ENCODE results near the gene COQ2. TPM values are rescaled to one million over a fixed set of nuclear protein-coding genes. Genes with fewer than 3 reads are reported as not detected.
A peak's percentile ranks its signal among the peaks of the same experiment; 100 is the strongest.
"Not testable (repeated sequence)": the region's sequence is repeated elsewhere in the genome, so short reads cannot be mapped to it uniquely, and the experiment has no call there.

COQ2 gene
- total RNA-seq, 6 experiments from 2014 or later, result 15.4 to 23.2 (median 20.6) TPM

DNA sequence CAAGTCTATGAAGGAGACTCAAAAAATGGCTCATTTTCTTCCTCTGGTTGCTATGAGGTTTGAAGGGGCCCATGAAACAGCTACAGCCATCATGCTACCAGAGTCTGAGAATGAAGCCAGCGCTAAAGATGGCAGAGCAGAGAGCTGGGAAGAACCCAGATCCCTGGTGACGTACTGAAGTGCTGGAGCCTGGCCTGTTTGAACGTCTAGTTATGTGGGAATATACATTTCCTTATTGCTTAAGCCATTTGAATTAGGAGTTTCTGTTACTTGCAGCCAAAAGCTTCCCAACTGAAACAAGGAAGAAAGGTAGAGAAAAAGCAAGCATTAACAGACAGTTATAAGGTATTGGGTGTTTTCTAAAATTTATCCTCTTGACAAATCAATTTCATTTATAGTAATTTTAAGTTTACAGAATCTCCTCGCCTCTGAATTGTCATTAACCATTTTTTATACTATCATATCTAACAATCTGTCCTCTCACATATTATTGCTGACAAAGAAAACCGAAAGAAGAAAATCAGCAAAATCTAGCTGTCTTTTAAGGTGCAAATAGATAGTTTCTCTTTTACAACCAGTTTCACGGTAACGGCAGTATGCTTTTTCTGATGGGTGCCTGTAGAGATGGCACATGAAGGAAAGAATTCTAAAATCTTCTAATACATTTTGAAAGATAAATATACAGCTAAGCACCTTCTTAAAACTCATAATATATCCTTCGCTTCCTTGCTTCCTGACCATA lies 8.9 kb upstream of the COQ2 start:
- Mint-ChIP-seq H3K27ac (no peak overlapping the region), H3K9me3 (no peaks in the 10 kb centered on the region; the same call in 1 of the 2 replicates), H3K4me3 (peak overlapping the region; percentile 40; the same call in 1 of the 2 replicates), H3K27me3 (ENCODE audit: insufficient read depth) (peaks cover 10% of the 10 kb centered on the region), H3K4me1 (ENCODE audit: low read depth) (peaks cover 9% of the 10 kb centered on the region; the same call in 1 of the 2 replicates), H3K36me3 (ENCODE audit: low read depth) (no peaks in the 10 kb centered on the region)
- TF ChIP-seq, protein P1, sequence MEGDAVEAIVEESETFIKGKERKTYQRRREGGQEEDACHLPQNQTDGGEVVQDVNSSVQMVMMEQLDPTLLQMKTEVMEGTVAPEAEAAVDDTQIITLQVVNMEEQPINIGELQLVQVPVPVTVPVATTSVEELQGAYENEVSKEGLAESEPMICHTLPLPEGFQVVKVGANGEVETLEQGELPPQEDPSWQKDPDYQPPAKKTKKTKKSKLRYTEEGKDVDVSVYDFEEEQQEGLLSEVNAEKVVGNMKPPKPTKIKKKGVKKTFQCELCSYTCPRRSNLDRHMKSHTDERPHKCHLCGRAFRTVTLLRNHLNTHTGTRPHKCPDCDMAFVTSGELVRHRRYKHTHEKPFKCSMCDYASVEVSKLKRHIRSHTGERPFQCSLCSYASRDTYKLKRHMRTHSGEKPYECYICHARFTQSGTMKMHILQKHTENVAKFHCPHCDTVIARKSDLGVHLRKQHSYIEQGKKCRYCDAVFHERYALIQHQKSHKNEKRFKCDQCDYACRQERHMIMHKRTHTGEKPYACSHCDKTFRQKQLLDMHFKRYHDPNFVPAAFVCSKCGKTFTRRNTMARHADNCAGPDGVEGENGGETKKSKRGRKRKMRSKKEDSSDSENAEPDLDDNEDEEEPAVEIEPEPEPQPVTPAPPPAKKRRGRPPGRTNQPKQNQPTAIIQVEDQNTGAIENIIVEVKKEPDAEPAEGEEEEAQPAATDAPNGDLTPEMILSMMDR (IDR thresholded peaks at IDR 0.05), result no peak
- no peak for DNase-seq

DNA sequence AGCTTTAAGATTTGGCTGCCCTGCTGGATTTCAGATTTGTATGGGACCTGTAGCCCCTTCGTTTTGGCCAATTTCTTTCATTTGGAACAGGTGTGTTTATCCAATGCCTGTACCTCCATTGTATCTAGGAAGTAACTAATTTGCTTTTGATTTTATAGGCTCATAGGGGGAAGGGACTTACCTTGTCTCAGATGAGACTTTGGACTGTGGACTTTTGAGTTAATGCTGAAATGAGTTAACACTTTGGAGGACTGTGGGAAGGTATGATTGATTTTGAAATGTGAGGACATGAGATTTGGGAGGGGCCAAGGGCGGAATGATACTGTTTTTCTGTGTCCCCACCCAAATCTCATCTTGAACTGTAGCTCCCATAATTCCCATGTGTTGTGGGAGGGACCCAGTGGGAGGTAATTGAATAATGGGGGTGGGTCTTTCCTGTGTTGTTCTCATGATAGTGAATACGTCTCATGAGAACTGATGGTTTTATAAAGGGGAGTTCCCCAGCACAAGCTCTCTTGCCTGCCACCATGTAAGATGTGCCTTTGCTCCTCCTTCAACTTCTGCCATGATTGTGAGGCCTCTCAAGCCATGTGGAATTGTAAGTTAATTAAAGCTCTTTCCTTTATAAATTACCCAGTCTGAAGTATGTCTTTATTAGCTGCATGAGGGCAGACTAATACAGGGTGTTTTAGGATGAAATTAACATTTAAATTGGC lies 5.6 kb upstream of the COQ2 start:
- not testable (repeated sequence) for DNase-seq; H3K4me3 Mint-ChIP-seq; H3K27ac Mint-ChIP-seq; H3K36me3 Mint-ChIP-seq (ENCODE audit: low read depth); H3K9me3 Mint-ChIP-seq
- Mint-ChIP-seq H3K27me3 (ENCODE audit: insufficient read depth) (peaks cover 10% of the 10 kb centered on the region), H3K4me1 (ENCODE audit: low read depth) (peaks cover 20% of the 10 kb centered on the region)

DNA sequence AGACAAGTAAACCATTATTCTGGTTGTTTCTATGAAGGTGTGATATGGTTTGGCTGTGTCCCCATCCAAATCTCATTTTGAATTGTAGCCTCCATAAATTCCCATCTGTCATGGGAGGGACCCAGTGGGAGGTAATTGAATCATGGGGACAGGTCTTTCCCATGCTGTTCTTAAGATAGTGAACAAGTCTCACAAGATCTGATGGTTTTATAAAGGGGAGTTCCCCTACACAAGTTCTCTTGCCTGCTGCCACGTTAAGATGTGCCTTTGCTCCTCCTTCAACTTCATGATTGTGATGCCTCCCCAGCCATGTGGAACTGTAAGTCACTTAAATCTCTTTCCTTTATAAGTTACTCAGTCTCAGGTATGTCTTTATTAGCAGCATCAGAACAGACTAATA lies 3.8 kb upstream of the COQ2 start:
- H3K36me3 Mint-ChIP-seq (ENCODE audit: low read depth), result not testable (repeated sequence)
- peaks cover 29% of the 10 kb centered on the region for H3K4me1 Mint-ChIP-seq (ENCODE audit: low read depth)

DNA sequence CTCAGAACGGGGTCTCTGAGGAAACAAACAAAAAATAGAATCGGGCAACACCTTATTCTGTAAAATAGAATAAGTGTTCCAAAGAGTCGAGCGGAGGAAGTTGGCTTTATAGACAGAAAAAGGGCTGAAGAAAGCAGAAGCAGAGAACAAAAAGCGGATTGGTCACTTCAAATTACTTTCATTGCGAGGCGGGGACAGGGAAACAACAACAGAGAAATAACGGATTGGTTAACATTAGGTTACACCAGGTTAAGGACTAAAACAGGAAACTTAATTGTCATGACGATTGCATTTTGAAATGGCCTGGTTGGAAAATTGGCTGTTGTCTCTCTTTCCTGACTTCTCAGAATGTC lies 433 bp upstream of the COQ2 start:
- peak overlapping the region; percentile 95 for H3K4me3 Mint-ChIP-seq
- no peaks in the 10 kb centered on the region for H3K9me3 Mint-ChIP-seq
- TF ChIP-seq, protein P1 (IDR thresholded peaks at IDR 0.05), result no peak
- peak overlapping the region; percentile 98 for H3K27ac Mint-ChIP-seq
- H3K27me3 Mint-ChIP-seq (ENCODE audit: insufficient read depth), result peaks cover 2% of the 10 kb centered on the region
- peaks cover 55% of the 10 kb centered on the region for H3K4me1 Mint-ChIP-seq (ENCODE audit: low read depth)
- no peaks in the 10 kb centered on the region for H3K36me3 Mint-ChIP-seq (ENCODE audit: low read depth)
- DNase-seq, result peak; percentile 62

More for the DNA sequence above, 3.8 kb upstream of the COQ2 start:
- not testable (repeated sequence) for H3K4me3 Mint-ChIP-seq, DNase-seq, H3K27ac Mint-ChIP-seq, H3K9me3 Mint-ChIP-seq
- H3K27me3 Mint-ChIP-seq (ENCODE audit: insufficient read depth), result peaks cover 10% of the 10 kb centered on the region

DNA sequence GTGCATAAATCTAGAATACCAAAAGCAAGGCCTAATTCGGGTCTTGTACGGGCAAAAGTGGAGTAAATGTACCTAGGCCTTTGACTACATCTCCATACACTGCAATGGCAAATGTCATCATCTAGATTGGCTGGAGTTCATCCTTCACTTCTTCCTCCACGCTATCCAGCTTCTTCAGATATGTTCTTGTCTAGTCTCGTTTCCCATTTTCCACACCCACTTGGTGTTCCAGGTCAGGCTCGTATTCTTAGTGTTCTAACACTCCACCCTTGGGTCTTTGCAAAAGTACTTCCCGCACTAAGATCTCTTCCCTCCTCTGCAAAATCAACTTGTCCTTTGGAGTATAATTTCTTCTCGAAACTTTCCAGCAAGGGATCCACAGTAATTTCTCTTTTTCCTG lies 1.4 kb downstream of the COQ2 start:
- no peak for DNase-seq
- H3K4me3 Mint-ChIP-seq, result peak overlapping the region; percentile 90
- TF ChIP-seq, protein P1 (IDR thresholded peaks at IDR 0.05), result no peak
- H3K36me3 Mint-ChIP-seq (ENCODE audit: low read depth), result peaks cover 6% of the 10 kb centered on the region; the same call in 1 of the 2 replicates
- no peaks in the 10 kb centered on the region; the same call in 1 of the 2 replicates for H3K27me3 Mint-ChIP-seq (ENCODE audit: insufficient read depth)
- peaks cover 55% of the 10 kb centered on the region for H3K4me1 Mint-ChIP-seq (ENCODE audit: low read depth)
- peak overlapping the region; percentile 91; the same call in 1 of the 2 replicates for H3K27ac Mint-ChIP-seq
- H3K9me3 Mint-ChIP-seq, result no peaks in the 10 kb centered on the region

DNA sequence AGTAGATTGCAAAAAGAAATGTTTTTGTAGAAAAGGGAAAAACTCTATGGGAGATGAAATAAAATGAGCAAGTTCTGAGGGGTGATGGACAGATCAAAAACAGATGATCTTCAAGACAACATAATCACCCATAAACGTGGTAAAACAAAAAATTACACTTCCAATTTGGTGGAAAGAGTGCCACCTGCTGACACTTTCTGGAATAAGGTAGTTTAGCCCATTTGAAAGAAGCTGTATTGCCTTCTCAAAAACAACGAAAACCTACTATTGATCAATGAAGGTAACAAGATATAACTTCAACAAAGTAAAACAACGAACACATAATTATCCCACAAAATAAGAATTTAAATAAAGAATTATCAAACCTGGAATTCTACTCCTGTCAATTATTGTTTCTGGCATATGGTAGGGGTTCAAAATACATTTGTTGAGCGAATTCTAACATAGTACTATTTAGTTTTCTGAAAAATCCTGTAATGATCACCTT lies 2.5 kb downstream of the COQ2 start:
- Mint-ChIP-seq H3K4me1 (ENCODE audit: low read depth) (peaks cover 60% of the 10 kb centered on the region), H3K36me3 (ENCODE audit: low read depth) (peaks cover 9% of the 10 kb centered on the region; the same call in 1 of the 2 replicates), H3K9me3 (no peaks in the 10 kb centered on the region), H3K27me3 (ENCODE audit: insufficient read depth) (no peaks in the 10 kb centered on the region; the same call in 1 of the 2 replicates), H3K27ac (no peak overlapping the region), H3K4me3 (peak overlapping the region; percentile 33; the same call in 1 of the 2 replicates)
- TF ChIP-seq, protein P1 (IDR thresholded peaks at IDR 0.05), result peak; percentile 89
- peak; percentile 50 for DNase-seq
